Activated T-cell treated with anti-CD3 and anti-CD28 coated beads, Interleukin-2, amount 50 U/mL, for 24 hours (primary cell): Measurements from ENCODE around the gene ANKRD13B.
A peak's percentile ranks its signal among the peaks of the same experiment; 100 is the strongest.

Experiments
- DNase-seq: peaks from one replicate; pipeline ENCODE4 v3.0.0-alpha.2; 2020
- H3K27ac Mint-ChIP-seq: 2 replicates; pipeline ENCODE4 v1.8.0; 2020; ENCODE audit warnings: mild to moderate bottlenecking, mixed read lengths
- H3K27me3 Mint-ChIP-seq: 2 replicates; pipeline ENCODE4 v1.8.0; 2020; ENCODE audit warnings: mixed read lengths
- H3K36me3 Mint-ChIP-seq: 2 replicates; pipeline ENCODE4 v1.8.0; 2020; ENCODE audit warnings: low read depth, mixed read lengths
- H3K4me1 Mint-ChIP-seq: 2 replicates; pipeline ENCODE4 v1.8.0; 2020; ENCODE audit warnings: low read depth, mixed read lengths
- H3K4me3 Mint-ChIP-seq: 2 replicates; pipeline ENCODE4 v1.8.0; 2020; ENCODE audit warnings: mild to moderate bottlenecking, moderate library complexity, mixed read lengths
- H3K9me3 Mint-ChIP-seq: 2 replicates; pipeline ENCODE4 v1.8.0; 2020; ENCODE audit warnings: mixed read lengths

ANKRD13B gene

DNA sequence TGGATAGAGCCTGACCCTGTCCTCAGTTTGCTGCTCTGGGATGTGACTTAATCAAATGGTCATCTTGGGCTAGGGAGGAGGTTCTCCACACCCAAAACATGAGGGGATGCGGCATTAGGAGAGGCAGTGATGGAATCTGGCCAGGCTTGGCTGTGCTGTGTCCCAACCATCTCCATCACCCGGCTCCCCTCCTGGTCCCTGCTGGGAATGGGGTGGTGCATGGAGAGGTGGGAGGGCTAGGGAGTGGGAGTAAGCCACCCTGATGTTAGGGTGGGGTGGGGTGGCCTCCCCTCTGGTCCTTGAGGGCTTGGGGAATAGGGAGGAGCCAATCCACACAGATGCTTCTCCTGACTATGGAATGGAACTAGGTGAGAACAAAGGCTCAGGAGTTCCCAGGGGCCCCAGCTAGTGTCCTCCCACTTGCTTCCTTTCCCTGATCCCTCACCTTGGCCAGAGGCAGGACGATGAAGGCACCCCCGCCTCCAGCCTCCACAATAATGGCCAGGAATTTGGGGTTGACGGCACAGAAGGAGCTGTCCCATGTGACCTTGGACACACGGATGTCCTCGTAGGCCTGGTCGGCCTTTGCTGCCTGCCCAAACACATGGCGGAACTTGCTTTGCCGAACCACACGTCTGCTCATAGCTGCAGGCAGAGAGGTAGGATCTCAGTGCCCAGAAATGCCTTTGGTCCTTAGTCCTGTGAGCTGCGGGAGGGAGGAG, 28.0 kb downstream of the ANKRD13B start:
- Mint-ChIP-seq H3K4me1 (peaks cover 65% of the 10 kb centered on the region), H3K4me3 (peak overlapping the region; percentile 82), H3K9me3 (no peaks in the 10 kb centered on the region), H3K27me3 (peaks cover 5% of the 10 kb centered on the region), H3K27ac (no peak overlapping the region), H3K36me3 (peaks cover 10% of the 10 kb centered on the region)
- DNase-seq = no peak

DNA sequence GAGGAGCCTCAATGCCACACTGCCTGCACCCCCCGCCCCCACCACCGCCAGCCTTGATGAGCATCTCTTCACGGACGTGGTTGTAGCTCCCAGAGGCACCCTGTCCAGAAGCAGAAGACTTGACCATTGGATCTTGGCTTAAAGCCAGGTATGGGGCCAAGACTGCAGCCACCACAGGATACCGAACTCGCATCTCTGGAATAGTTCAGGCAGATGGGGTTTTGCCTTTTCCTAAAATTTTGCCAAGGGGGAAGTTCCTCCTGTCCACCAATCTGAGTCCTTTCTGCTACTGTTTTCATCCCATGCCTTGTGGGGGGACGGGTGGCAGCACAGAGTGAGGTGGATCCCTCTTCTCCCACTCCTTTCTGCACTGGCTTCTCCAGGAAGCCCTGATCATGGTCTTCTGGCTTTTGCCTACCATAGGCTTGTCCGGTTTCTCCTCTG, 28.8 kb downstream of the ANKRD13B start:
- H3K27me3 Mint-ChIP-seq = peaks cover 4% of the 10 kb centered on the region
- peak overlapping the region; percentile 12 for H3K27ac Mint-ChIP-seq
- H3K4me1 Mint-ChIP-seq = peaks cover 60% of the 10 kb centered on the region
- peak overlapping the region; percentile 82 for H3K4me3 Mint-ChIP-seq
- no peak for DNase-seq
- H3K9me3 Mint-ChIP-seq = no peaks in the 10 kb centered on the region
- peaks cover 12% of the 10 kb centered on the region for H3K36me3 Mint-ChIP-seq

DNA sequence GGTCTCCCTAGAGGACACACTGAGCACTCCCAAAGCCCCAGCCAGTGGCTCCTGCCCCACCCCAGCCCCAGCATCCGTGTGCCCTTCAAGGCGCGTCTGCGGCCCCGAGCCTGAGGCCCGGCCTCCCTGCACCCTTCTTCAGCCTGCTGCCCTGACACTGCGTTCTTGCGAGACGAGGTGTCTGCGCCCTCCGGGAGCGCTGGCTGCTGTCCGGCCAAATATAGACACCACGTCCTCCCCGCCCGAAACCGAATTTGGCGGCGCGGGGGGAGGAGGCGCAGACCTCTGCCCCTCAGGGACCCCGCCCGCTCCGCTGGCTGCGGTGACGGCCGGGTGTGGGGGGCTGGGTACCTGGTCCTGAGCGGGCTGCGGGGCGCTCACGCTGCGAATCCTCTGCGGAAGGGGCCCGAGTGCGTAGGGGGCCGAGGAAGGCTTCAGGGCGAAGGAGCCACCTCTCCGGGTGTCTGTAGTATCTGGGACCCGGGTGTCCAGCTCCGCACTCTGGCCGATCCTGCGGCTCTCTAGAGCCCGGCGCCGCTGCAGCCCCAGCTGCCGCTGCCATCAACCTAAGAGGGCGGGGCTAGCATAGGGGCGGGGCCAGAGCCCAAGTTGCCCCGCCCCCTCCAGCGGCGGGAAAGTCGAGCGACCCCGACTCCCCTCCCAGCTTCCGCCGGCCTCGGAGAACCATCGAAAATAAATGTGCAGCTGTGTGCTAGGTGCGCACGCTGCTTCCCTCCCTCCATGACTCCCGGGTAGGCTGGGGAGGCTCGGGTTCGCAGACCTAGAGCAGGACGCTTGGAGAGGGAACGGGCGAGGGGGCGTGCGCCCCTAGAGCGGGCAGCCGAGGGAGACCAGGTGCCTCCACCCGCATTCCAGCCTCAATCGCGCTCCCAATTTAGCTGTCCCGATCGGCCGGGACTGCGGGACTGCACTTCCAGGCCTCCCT, 29.7 kb downstream of the ANKRD13B start, which contains the start of gene CORO6:
Gene CORO6 (minus strand): TSS at position 576 of the 946 bp plus-strand sequence. CDS start 1,491 bp downstream, outside the sequence.
- H3K9me3 Mint-ChIP-seq = no peaks in the 10 kb centered on the region
- no peaks in the 10 kb centered on the region for H3K27me3 Mint-ChIP-seq
- H3K4me3 Mint-ChIP-seq = peak within 1 kb of the TSS; percentile 82
- peaks cover 59% of the 10 kb centered on the region for H3K4me1 Mint-ChIP-seq
- peak; percentile 87 for DNase-seq
- peaks cover 18% of the 10 kb centered on the region for H3K36me3 Mint-ChIP-seq
- H3K27ac Mint-ChIP-seq = peak within 1 kb of the TSS; percentile 92

DNA sequence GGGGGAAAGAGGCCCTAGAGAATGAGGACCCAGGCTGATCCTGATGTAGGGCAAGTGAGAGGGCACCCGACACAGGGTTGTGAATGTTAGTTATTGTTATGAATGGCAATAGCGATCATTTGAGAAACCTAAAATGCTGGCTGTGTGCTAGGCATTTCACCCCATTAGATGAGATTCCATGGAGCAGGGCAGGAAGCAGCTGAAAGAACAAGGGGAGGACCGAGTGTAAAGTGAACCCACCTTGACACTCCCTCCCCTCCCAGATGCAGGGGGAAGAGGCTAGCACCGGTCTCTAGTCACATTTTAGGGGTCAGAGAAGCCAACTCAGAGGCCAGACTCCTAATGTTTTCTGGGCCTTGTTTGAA, 30.3 kb downstream of the ANKRD13B start:
- H3K9me3 Mint-ChIP-seq = no peaks in the 10 kb centered on the region
- peaks cover 20% of the 10 kb centered on the region for H3K36me3 Mint-ChIP-seq
- peaks cover 63% of the 10 kb centered on the region for H3K4me1 Mint-ChIP-seq
- no peak for DNase-seq
- no peaks in the 10 kb centered on the region for H3K27me3 Mint-ChIP-seq
- H3K27ac Mint-ChIP-seq = peak overlapping the region; percentile 92
- peak overlapping the region; percentile 82 for H3K4me3 Mint-ChIP-seq

DNA sequence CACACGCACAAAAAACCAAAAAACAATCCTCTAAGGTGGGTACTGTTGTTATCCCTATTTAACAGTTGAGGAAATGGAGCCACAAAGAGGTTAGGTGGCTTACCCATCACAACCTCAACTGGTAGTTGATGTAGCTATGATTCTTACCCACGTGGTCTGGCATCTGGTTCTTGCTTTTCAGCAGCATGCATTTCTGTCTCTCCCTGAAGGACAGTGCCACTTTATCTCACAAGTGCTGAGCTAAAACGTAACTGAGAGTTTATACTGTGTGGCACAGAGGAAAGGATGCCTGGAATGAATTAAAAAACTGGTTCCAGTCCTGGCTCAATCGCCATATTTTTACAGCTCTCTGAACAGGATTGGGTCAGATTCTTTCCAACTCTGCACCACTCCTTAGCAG, 31.7 kb downstream of the ANKRD13B start:
- peaks cover 31% of the 10 kb centered on the region for H3K36me3 Mint-ChIP-seq
- H3K4me1 Mint-ChIP-seq = peaks cover 74% of the 10 kb centered on the region
- no peak for DNase-seq
- peak overlapping the region; percentile 92 for H3K27ac Mint-ChIP-seq
- no peaks in the 10 kb centered on the region for H3K9me3 Mint-ChIP-seq
- no peaks in the 10 kb centered on the region for H3K27me3 Mint-ChIP-seq
- H3K4me3 Mint-ChIP-seq = no peak overlapping the region

DNA sequence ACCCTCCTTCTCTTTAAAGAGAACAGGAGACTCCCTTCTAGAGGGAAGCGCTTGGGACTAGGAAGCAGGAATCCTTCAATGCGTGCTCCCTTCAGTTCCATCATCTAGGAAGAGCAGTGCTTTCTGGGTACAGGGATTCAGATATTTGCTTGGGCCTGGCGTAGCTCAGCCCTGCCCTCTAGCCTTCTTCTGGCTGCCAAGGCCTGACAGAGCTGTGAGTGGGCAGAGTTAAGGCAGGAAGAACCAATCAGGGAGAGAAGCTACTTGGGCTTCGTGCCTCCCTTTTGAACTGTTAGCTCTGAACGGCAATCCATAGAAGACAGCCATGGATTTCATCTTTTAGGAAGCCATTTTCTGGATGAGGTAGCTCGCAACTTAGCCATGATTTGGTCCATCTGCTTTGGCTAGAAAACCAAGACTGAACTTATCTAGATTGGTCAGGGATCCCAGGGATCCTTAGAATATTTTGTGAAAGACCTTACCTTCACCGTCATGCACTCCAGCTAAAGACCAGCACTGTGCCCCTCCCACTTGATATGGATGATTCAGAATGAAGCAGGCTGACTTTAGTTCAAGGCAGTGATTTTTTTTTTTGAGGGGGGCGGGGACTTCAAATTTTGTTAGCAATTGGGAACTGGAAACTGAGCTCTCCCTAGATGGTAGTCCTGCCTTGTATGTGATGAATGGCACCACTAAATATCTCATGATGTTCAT, 32.3 kb downstream of the ANKRD13B start:
- no peak for DNase-seq
- Mint-ChIP-seq H3K36me3 (peaks cover 36% of the 10 kb centered on the region), H3K27me3 (no peaks in the 10 kb centered on the region), H3K9me3 (no peaks in the 10 kb centered on the region), H3K4me3 (no peak overlapping the region), H3K4me1 (peaks cover 80% of the 10 kb centered on the region), H3K27ac (peak overlapping the region; percentile 92)

DNA sequence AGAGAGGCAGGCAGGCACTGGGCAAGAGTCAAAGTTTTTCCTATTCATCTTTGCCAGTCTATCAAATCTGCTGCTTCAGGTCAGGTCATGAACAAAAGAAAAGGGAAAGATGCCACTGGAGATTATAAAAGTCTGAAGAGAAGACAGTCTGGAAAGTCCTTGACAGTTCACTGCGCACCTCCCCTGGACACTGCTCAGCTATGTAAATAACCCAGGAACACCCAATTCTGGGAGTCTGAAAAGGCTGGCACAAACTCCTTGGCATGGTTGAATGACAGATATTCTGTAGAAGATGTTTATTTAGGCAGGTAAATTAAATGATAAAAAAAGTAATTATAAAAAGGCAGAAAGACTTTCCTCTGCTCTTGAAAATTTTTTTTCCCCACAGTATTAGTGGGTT, 35.0 kb downstream of the ANKRD13B start:
- H3K9me3 Mint-ChIP-seq = no peaks in the 10 kb centered on the region
- peaks cover 64% of the 10 kb centered on the region for H3K36me3 Mint-ChIP-seq
- H3K27ac Mint-ChIP-seq = peak overlapping the region; percentile 65
- peaks cover 68% of the 10 kb centered on the region for H3K4me1 Mint-ChIP-seq
- no peak for DNase-seq
- no peak overlapping the region for H3K4me3 Mint-ChIP-seq
- no peaks in the 10 kb centered on the region for H3K27me3 Mint-ChIP-seq

DNA sequence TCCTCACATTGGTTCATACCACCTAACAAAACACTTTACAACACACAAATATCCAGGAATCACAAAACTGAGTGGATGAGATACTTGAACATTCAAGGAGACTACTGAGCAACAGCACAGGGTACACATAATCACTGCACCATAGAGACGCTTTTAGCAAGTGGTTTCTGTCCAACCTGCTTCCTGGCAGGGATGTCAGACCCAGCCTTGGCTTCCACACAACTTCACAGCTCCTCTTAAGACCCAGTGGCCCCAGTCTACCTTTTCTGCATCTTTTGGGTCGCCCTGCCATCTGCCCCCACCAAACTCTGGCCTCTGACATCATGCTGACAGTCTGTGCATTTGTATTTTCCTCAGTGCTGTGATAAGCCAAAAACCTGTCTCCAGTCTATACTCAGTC, 35.7 kb downstream of the ANKRD13B start:
- peaks cover 69% of the 10 kb centered on the region for H3K36me3 Mint-ChIP-seq
- DNase-seq = no peak
- no peak overlapping the region for H3K4me3 Mint-ChIP-seq
- H3K4me1 Mint-ChIP-seq = peaks cover 61% of the 10 kb centered on the region
- H3K27me3 Mint-ChIP-seq = no peaks in the 10 kb centered on the region
- no peaks in the 10 kb centered on the region for H3K9me3 Mint-ChIP-seq
- H3K27ac Mint-ChIP-seq = peak overlapping the region; percentile 64

DNA sequence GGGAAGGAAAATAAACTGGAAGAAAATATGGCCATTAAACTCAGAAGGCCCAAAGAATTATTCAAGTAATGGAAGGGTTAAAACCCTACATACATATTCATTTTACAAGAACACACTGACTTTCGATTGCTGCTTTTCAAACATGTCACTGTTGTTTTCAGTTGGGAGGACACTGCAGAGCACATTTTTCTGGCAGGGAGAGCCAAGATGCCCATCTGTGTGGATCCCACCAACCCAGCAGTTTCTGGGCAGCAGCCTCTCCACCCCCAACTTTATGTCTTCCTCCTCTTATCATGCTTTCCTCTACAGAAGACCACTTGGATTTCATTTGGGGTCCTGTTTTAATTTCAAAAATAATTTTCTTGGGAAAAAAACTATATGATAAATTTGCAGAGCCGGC, 36.9 kb downstream of the ANKRD13B start:
- DNase-seq = no peak
- no peaks in the 10 kb centered on the region for H3K9me3 Mint-ChIP-seq
- peaks cover 51% of the 10 kb centered on the region for H3K4me1 Mint-ChIP-seq
- H3K4me3 Mint-ChIP-seq = no peak overlapping the region
- no peaks in the 10 kb centered on the region for H3K27me3 Mint-ChIP-seq
- H3K27ac Mint-ChIP-seq = peak overlapping the region; percentile 64
- peaks cover 80% of the 10 kb centered on the region for H3K36me3 Mint-ChIP-seq

DNA sequence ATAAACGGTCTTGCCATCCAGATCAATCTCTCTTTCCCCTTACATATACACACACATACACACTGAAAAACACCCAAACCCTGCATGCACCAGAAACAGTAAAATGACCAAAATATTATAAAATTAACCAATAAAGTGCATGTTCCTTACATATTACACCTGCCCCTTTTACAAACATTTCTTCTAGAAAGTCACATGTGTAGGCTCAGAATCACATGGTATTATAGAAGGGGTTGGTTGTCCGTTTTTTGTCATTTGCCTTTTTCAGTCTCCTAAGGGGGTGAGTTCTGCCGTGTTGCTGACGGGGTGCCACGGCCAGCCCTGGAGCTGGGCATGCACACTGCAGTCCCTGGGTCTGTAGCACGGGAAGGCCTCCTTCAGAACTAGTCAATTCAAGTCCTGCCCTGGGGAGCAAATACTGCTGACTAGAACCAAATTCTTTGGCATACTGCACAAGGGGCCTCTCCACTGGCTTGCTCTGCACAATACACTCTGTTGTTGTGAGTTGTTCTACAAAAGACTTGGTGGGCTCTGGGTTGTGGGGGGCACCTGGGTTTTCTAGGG, 37.8 kb downstream of the ANKRD13B start:
- no peak for DNase-seq
- H3K9me3 Mint-ChIP-seq = no peaks in the 10 kb centered on the region
- peaks cover 79% of the 10 kb centered on the region for H3K36me3 Mint-ChIP-seq
- H3K27ac Mint-ChIP-seq = peak overlapping the region; percentile 64
- no peaks in the 10 kb centered on the region for H3K27me3 Mint-ChIP-seq
- peaks cover 42% of the 10 kb centered on the region for H3K4me1 Mint-ChIP-seq
- H3K4me3 Mint-ChIP-seq = no peak overlapping the region

DNA sequence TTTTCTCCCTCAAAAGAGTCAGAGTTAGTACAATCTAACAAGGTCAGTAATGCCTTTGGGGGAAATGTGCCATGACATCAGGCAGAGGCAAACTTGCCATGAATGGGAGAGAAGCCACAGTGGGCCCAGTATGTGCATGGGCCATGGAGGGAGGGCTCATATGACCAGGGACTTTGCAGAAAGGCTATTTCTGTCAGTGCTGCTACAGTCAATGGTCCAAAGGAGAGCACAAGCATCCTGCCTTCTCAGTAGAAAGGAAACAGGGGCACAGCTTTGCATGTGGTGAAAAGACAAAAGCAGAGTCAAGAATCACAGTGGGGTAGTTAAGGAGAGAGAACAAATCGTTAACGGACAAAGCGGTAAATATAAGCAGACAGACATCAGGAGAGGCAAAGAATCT, 41.0 kb downstream of the ANKRD13B start:
- Mint-ChIP-seq H3K36me3 (peaks cover 79% of the 10 kb centered on the region), H3K4me3 (no peak overlapping the region), H3K9me3 (no peaks in the 10 kb centered on the region), H3K27me3 (no peaks in the 10 kb centered on the region), H3K4me1 (peaks cover 19% of the 10 kb centered on the region), H3K27ac (peak overlapping the region; percentile 59)
- DNase-seq = no peak

DNA sequence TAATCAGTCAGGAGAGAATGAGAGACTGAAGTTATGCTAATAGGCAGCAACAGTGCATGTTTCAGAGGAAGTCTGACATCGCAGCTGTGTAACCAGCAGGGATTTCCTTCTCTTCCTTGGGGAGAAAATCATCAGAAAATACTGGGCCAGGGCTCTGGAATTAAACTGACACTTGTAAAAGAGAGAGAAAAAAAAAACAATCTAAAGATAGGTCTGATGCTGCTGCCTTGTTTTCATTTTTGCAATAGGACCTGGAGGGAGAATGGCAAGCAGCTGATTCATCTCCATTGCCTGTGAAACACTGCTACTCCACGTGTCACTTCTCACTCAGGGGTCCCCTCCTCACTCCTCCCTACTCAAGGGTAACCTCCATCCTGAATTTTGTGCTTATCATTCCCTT, 47.5 kb downstream of the ANKRD13B start:
- Mint-ChIP-seq H3K36me3 (peaks cover 52% of the 10 kb centered on the region), H3K4me1 (peaks cover 42% of the 10 kb centered on the region), H3K4me3 (no peak overlapping the region), H3K27ac (peak overlapping the region; percentile 93), H3K27me3 (no peaks in the 10 kb centered on the region), H3K9me3 (no peaks in the 10 kb centered on the region)
- no peak for DNase-seq

DNA sequence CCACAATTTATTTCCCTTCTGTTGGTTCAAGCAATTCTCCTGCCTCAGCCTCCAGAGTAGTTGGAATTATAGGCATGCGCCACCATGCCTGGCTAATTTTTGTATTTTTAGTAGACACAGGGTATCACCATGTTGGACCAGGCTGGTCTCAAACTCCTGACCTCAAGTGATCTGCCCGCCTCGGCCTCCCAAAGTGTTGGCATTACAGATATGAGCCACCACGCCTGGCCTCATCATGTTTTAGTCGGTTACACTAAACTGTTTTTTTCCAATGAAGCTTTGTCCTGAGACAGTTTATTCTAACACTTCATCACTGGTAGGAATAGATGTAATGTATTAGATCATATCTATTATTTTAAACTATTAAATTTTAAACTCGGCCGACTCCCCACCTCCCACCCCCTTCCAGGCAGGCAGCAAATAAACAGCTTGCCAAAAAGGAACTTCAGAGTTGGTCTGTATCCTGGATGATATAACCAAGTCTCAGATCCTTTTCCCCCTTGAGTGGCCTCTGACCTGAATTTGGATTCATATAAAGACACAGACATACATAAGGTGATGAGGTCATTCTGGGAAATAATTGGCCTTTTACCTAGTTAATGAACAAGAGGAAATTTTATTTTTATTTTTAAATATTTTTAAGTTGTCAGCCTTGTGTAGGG, 48.2 kb downstream of the ANKRD13B start:
- no peaks in the 10 kb centered on the region for H3K9me3 Mint-ChIP-seq
- H3K27ac Mint-ChIP-seq = peak overlapping the region; percentile 93
- peaks cover 52% of the 10 kb centered on the region for H3K36me3 Mint-ChIP-seq
- DNase-seq = no peak
- H3K27me3 Mint-ChIP-seq = no peaks in the 10 kb centered on the region
- H3K4me1 Mint-ChIP-seq = peaks cover 49% of the 10 kb centered on the region
- H3K4me3 Mint-ChIP-seq = no peak overlapping the region

DNA sequence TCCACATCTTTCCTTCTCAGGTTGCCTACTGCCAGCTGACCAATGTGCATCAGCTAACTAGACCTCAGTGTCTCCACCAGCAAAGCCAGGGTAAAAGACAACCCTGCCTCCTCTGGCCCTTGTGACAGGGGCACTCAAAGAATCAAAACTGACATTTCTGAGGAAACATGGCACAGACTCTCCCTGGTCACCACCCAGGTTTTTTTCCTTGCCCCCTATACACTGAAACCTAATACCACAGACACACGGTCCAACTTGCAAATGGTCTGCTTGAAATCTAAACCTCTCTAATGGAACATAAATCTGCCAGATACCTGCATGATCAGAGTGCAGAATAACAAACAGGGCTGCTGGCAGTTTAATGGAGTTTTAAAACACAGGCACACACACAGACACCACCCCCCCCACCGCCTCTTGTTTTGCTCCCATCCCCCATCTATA, 49.3 kb downstream of the ANKRD13B start:
- Mint-ChIP-seq H3K9me3 (no peaks in the 10 kb centered on the region), H3K27ac (peak overlapping the region; percentile 48), H3K4me3 (no peak overlapping the region), H3K36me3 (peaks cover 45% of the 10 kb centered on the region), H3K27me3 (no peaks in the 10 kb centered on the region), H3K4me1 (peaks cover 50% of the 10 kb centered on the region)
- DNase-seq = no peak
